ENCODE results near the gene ULBP2.
"Not testable (repeated sequence)": the region's sequence is repeated elsewhere in the genome, so short reads cannot be mapped to it uniquely, and the experiment has no call there.

The ULBP2 gene

GRCh38 chr6:149919834-149920225 is 22.0 kb upstream of the ULBP2 start:
- peaks cover 51% of the 10 kb centered on the region for H3K27me3 ChIP-seq
- no peak overlapping the region for H3K9ac ChIP-seq
- no peak overlapping the region for H3K4me2 ChIP-seq
- no peak overlapping the region for H3K4me3 ChIP-seq
- peaks cover 32% of the 10 kb centered on the region for H3K9me3 ChIP-seq
- H3K36me3 ChIP-seq, result no peaks in the 10 kb centered on the region
- TF ChIP-seq Cebpa-rat (IDR thresholded peaks at IDR 0.05), result no peak
- no peaks in the 10 kb centered on the region for H3K4me1 ChIP-seq
- no peak overlapping the region for H3K27ac ChIP-seq
- H4K20me1 ChIP-seq, result no peaks in the 10 kb centered on the region; the same call in 1 of the 2 replicates

- Histone ChIP-seq H3K9ac (no peak overlapping the region), H3K4me2 (no peak overlapping the region), H3K27me3 (peaks cover 67% of the 10 kb centered on the region), H3K4me1 (peaks cover 10% of the 10 kb centered on the region; the same call in 1 of the 2 replicates), H3K27ac (no peak overlapping the region), H3K4me3 (no peak overlapping the region), H4K20me1 (peaks cover 4% of the 10 kb centered on the region; the same call in 1 of the 2 replicates), H3K36me3 (no peaks in the 10 kb centered on the region), H3K9me3 (peaks cover 34% of the 10 kb centered on the region)
- no peak for TF ChIP-seq Cebpa-rat (IDR thresholded peaks at IDR 0.05)
Measured at GRCh38 chr6:149921361-149921760, 20.5 kb upstream of the ULBP2 start.

- Histone ChIP-seq H3K27me3 (peaks cover 72% of the 10 kb centered on the region), H3K4me1 (peaks cover 10% of the 10 kb centered on the region; the same call in 1 of the 2 replicates), H3K9me3 (peaks cover 38% of the 10 kb centered on the region)
- not testable (repeated sequence) for H3K36me3 ChIP-seq, H3K4me3 ChIP-seq, H3K4me2 ChIP-seq, H3K27ac ChIP-seq, H3K9ac ChIP-seq, H4K20me1 ChIP-seq
Measured at GRCh38 chr6:149922091-149922490, 19.7 kb upstream of the ULBP2 start.

- Histone ChIP-seq H3K4me2 (no peak within 1 kb of the TSS), H3K27ac (no peak within 1 kb of the TSS), H3K36me3 (no peaks in the 10 kb centered on the region), H3K4me1 (peaks cover 10% of the 10 kb centered on the region; the same call in 1 of the 2 replicates), H3K9ac (no peak within 1 kb of the TSS), H3K27me3 (peaks cover 79% of the 10 kb centered on the region), H3K9me3 (peaks cover 38% of the 10 kb centered on the region), H3K4me3 (0 out of 2 replicates have a peak within 1 kb of the TSS, but pooled peaks have one; percentile 19), H4K20me1 (peaks cover 4% of the 10 kb centered on the region; the same call in 1 of the 2 replicates)
- no peak for TF ChIP-seq Cebpa-rat (IDR thresholded peaks at IDR 0.05)
Measured at GRCh38 chr6:149922642-149923326, 19.0 kb upstream of the ULBP2 start, which contains the start of gene RAET1G. RAET1G (minus strand) TSS chr6:149923121; CDS start chr6:149923010, 111 bp downstream.

GRCh38 chr6:149923327-149923986 is 18.4 kb upstream of the ULBP2 start:
- TF ChIP-seq Cebpa-rat (IDR thresholded peaks at IDR 0.05), result no peak
- Histone ChIP-seq H3K9me3 (peaks cover 38% of the 10 kb centered on the region), H3K36me3 (no peaks in the 10 kb centered on the region), H3K9ac (no peak overlapping the region), H3K4me1 (peaks cover 10% of the 10 kb centered on the region; the same call in 1 of the 2 replicates), H3K27me3 (peaks cover 83% of the 10 kb centered on the region), H3K4me2 (no peak overlapping the region), H3K4me3 (0 out of 2 replicates have a peak overlapping the region, but pooled peaks have one; percentile 19), H4K20me1 (peaks cover 4% of the 10 kb centered on the region; the same call in 1 of the 2 replicates), H3K27ac (no peak overlapping the region)

GRCh38 chr6:149924206-149924932 is 17.4 kb upstream of the ULBP2 start:
- Histone ChIP-seq H3K4me2 (no peak overlapping the region), H3K27me3 (peaks cover 92% of the 10 kb centered on the region), H4K20me1 (peaks cover 4% of the 10 kb centered on the region; the same call in 1 of the 2 replicates), H3K4me3 (no peak overlapping the region), H3K9ac (no peak overlapping the region), H3K36me3 (no peaks in the 10 kb centered on the region), H3K27ac (no peak overlapping the region), H3K9me3 (peaks cover 38% of the 10 kb centered on the region), H3K4me1 (peaks cover 10% of the 10 kb centered on the region; the same call in 1 of the 2 replicates)
- no peak for TF ChIP-seq Cebpa-rat (IDR thresholded peaks at IDR 0.05)

- Histone ChIP-seq H3K36me3 (no peaks in the 10 kb centered on the region), H3K27me3 (peaks cover 95% of the 10 kb centered on the region), H3K4me1 (peaks cover 10% of the 10 kb centered on the region; the same call in 1 of the 2 replicates), H4K20me1 (peaks cover 4% of the 10 kb centered on the region; the same call in 1 of the 2 replicates), H3K4me2 (no peak overlapping the region), H3K4me3 (no peak overlapping the region), H3K27ac (no peak overlapping the region), H3K9me3 (peaks cover 38% of the 10 kb centered on the region), H3K9ac (no peak overlapping the region)
- no peak for TF ChIP-seq Cebpa-rat (IDR thresholded peaks at IDR 0.05)
Measured at GRCh38 chr6:149924933-149925252, 16.9 kb upstream of the ULBP2 start.

GRCh38 chr6:149925253-149925973 is 16.4 kb upstream of the ULBP2 start:
- peaks cover 10% of the 10 kb centered on the region; the same call in 1 of the 2 replicates for H3K4me1 ChIP-seq
- no peak overlapping the region for H3K27ac ChIP-seq
- H3K27me3 ChIP-seq, result peaks cover 95% of the 10 kb centered on the region
- TF ChIP-seq Cebpa-rat (IDR thresholded peaks at IDR 0.05), result no peak
- H3K4me3 ChIP-seq, result peak overlapping the region; percentile 60
- no peaks in the 10 kb centered on the region for H3K36me3 ChIP-seq
- peaks cover 4% of the 10 kb centered on the region; the same call in 1 of the 2 replicates for H4K20me1 ChIP-seq
- H3K4me2 ChIP-seq, result peak overlapping the region; percentile 72
- peaks cover 38% of the 10 kb centered on the region for H3K9me3 ChIP-seq
- H3K9ac ChIP-seq, result no peak overlapping the region

All from BLaER1 (cell line).